ENCODE data around the gene TUB.

TUB gene

DNA sequence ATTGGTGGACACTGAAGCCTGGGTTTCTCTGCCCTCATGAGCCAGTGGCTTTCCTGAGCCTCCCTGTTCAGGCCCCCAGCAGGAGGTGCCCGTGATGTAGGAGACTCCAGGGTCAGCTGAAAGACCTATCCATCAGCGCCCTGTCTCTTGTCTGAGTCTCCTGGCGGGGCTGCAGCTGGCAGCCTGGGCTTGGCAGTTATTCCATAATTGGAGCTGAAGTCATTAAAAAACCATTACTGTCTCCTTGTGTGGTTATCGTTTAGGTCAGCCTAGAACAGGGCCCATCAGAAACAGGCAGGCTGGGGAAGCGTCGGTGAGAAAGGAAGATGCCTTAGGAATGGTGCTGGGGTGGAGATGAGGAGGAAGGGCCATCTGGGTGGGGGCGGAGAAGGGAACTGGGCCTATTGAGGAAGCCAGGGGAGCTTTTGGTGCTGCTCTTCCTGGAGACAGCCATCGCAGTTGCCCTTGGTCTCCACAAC lies 5.0 kb downstream of the TUB start:
- TF ChIP-seq CTCF (IDR thresholded peaks at IDR 0.05; ENCODE audit: low read depth, low read length) (no peak), POLR2A (IDR thresholded peaks at IDR 0.05; ENCODE audit: extremely low read depth, insufficient read length) (no peak), MYC (IDR thresholded peaks at IDR 0.05; ENCODE audit: low read depth, low read length) (no peak)
- TF ChIP-seq, protein P1, sequence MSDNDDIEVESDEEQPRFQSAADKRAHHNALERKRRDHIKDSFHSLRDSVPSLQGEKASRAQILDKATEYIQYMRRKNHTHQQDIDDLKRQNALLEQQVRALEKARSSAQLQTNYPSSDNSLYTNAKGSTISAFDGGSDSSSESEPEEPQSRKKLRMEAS (IDR thresholded peaks at IDR 0.05; ENCODE audit: low read depth, low read length) = no peak
- DNase-seq (ENCODE audit: low read depth) = no peak
- no peak overlapping the region for H3K4me3 ChIP-seq (ENCODE audit: low read depth, low read length)

GRCh38 chr11:8086571-8086970 lies 5.6 kb downstream of the TUB start:
- no peak overlapping the region for H3K4me3 ChIP-seq (ENCODE audit: low read depth, low read length)
- TF ChIP-seq POLR2A (IDR thresholded peaks at IDR 0.05; ENCODE audit: extremely low read depth, insufficient read length) (no peak), MYC (IDR thresholded peaks at IDR 0.05; ENCODE audit: low read depth, low read length) (no peak), CTCF (IDR thresholded peaks at IDR 0.05; ENCODE audit: low read depth, low read length) (no peak)
- TF ChIP-seq, protein P1 (IDR thresholded peaks at IDR 0.05; ENCODE audit: low read depth, low read length) = no peak
- no peak for DNase-seq (ENCODE audit: low read depth)

- DNase-seq (ENCODE audit: low read depth) = no peak
- TF ChIP-seq, protein P1 (IDR thresholded peaks at IDR 0.05; ENCODE audit: low read depth, low read length) = no peak
- peak; percentile 18 for TF ChIP-seq CTCF (IDR thresholded peaks at IDR 0.05; ENCODE audit: low read depth, low read length)
- no peak overlapping the region for H3K4me3 ChIP-seq (ENCODE audit: low read depth, low read length)
Measured at GRCh38 chr11:8087185-8087584, 6.2 kb downstream of the TUB start.

DNA sequence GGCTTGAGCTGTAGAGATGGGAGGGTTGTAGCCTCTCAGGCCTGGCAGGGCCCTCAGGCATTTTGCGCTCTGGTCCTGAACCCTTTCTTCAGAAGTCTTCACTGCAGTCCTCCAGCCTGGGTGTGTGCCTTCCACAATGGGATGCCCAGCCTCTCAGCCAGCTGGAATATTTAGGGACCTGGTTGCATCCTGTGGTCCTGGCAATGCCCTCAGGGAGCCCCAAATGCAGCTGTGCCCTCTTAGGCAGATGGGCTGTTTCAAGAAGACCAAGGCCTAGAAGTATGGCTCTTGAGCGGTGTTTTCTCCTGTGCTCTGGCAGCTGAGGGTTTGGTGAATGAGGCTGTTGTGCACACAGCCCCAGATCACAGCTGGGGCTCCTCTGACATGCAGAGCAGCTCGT lies 6.7 kb downstream of the TUB start:
- TF ChIP-seq CTCF (IDR thresholded peaks at IDR 0.05; ENCODE audit: low read depth, low read length) = no peak
- no peak overlapping the region for H3K4me3 ChIP-seq (ENCODE audit: low read depth, low read length)
- DNase-seq (ENCODE audit: low read depth) = no peak

DNA sequence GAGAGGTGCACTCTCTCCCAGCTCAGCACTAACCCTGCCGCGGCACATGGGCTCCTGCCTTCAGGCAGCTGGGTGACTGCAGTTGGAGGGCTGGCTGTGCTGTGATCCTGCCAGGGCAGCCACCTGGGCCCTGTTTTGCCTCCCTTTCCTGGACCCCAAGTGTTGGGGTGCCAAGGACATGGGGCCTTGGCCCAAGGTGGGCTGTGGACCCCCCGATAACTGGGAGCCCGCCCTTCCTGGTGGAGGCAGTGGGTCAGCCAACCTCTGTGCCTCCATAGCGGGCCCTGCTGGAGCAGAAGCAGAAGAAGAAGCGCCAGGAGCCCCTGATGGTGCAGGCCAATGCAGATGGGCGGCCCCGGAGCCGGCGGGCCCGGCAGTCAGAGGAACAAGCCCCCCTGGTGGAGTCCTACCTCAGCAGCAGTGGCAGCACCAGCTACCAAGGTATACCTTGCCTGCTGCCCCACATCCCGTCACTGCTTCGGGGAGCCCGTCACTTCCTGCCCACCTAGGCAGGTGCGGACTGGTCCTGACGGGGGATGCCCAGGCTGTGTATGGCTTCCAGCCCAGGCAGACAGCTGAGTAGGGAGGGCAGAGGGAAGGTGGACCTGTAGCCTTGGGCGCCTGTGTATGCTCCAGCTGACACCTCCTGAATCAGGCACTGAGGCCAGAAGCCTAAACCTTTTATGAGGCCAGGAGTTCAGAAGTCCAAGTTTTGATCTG lies 8.9 kb downstream of the TUB start:
- no peak for TF ChIP-seq POLR2A (IDR thresholded peaks at IDR 0.05; ENCODE audit: extremely low read depth, insufficient read length)
- TF ChIP-seq MYC (IDR thresholded peaks at IDR 0.05; ENCODE audit: low read depth, low read length) = no peak
- no peak for TF ChIP-seq CTCF (IDR thresholded peaks at IDR 0.05; ENCODE audit: low read depth, low read length)
- TF ChIP-seq, protein P1 (IDR thresholded peaks at IDR 0.05; ENCODE audit: low read depth, low read length) = no peak

DNA sequence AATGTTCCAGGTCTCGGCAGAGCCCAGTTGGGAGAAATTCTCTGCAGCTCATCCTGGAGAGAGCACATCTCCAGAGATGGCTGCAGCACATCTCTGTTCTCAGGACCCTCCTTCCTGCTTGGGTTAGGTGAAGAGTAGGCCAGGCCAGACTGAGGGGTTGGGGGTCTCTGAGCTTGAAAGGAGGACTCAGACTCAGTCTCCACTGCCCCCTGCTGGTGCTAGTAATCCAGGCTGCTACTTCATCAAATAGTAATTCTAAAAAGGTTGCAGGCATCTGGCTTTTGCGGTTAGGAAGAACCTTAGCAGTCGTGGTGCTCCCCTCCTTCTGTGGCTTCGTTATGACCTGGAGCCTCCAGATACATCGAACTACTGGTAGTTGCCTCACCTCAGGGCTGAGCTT lies 9.7 kb downstream of the TUB start:
- DNase-seq (ENCODE audit: low read depth) = peak; percentile 48
- TF ChIP-seq POLR2A (IDR thresholded peaks at IDR 0.05; ENCODE audit: extremely low read depth, insufficient read length) (no peak), CTCF (IDR thresholded peaks at IDR 0.05; ENCODE audit: low read depth, low read length) (peak; percentile 55)
- TF ChIP-seq, protein P1 (IDR thresholded peaks at IDR 0.05; ENCODE audit: low read depth, low read length) = no peak
- H3K4me3 ChIP-seq (ENCODE audit: low read depth, low read length) = no peak overlapping the region

More for the DNA sequence above, 8.9 kb downstream of the TUB start:
- no peak for DNase-seq (ENCODE audit: low read depth)
- H3K4me3 ChIP-seq (ENCODE audit: low read depth, low read length) = no peak overlapping the region
